Measurements from ENCODE around the gene MACROD2.

MACROD2 gene

GRCh38 chr20:14775778-14776177, 780.5 kb downstream of the MACROD2 start:
- TF ChIP-seq REST (IDR thresholded peaks at IDR 0.05; ENCODE audit: insufficient read depth in 1 of 2, low read depth in 2 of 2, low read length in 2 of 2) (no peak), FOXP2 (optimal IDR thresholded peaks at IDR 0.05; ENCODE audit: borderline replicate concordance, extremely low read depth, extremely low read length, insufficient read depth) (no peak), POLR2AphosphoS5 (IDR thresholded peaks at IDR 0.05; ENCODE audit: low read depth, low read length) (no peak), SIN3A (IDR thresholded peaks at IDR 0.05; ENCODE audit: borderline replicate concordance, insufficient read depth, low read length) (no peak), TAF1 (IDR thresholded peaks at IDR 0.05; ENCODE audit: borderline replicate concordance, insufficient read depth, low read length) (no peak)

GRCh38 chr20:14777591-14777990, 782.3 kb downstream of the MACROD2 start:
- no peak for TF ChIP-seq TAF1 (IDR thresholded peaks at IDR 0.05; ENCODE audit: borderline replicate concordance, insufficient read depth, low read length)
- TF ChIP-seq SIN3A (IDR thresholded peaks at IDR 0.05; ENCODE audit: borderline replicate concordance, insufficient read depth, low read length), result no peak
- no peak for TF ChIP-seq FOXP2 (optimal IDR thresholded peaks at IDR 0.05; ENCODE audit: borderline replicate concordance, extremely low read depth, extremely low read length, insufficient read depth)

GRCh38 chr20:14778096-14778495, 782.8 kb downstream of the MACROD2 start:
- TF ChIP-seq REST (IDR thresholded peaks at IDR 0.05; ENCODE audit: insufficient read depth in 1 of 2, low read depth in 2 of 2, low read length in 2 of 2) (no peak), FOXP2 (optimal IDR thresholded peaks at IDR 0.05; ENCODE audit: borderline replicate concordance, extremely low read depth, extremely low read length, insufficient read depth) (no peak), SIN3A (IDR thresholded peaks at IDR 0.05; ENCODE audit: borderline replicate concordance, insufficient read depth, low read length) (no peak), POLR2AphosphoS5 (IDR thresholded peaks at IDR 0.05; ENCODE audit: low read depth, low read length) (no peak), TAF1 (IDR thresholded peaks at IDR 0.05; ENCODE audit: borderline replicate concordance, insufficient read depth, low read length) (no peak)

GRCh38 chr20:14778875-14779274, 783.6 kb downstream of the MACROD2 start:
- TF ChIP-seq TAF1 (IDR thresholded peaks at IDR 0.05; ENCODE audit: borderline replicate concordance, insufficient read depth, low read length) (no peak), SIN3A (IDR thresholded peaks at IDR 0.05; ENCODE audit: borderline replicate concordance, insufficient read depth, low read length) (no peak), FOXP2 (optimal IDR thresholded peaks at IDR 0.05; ENCODE audit: borderline replicate concordance, extremely low read depth, extremely low read length, insufficient read depth) (no peak), REST (IDR thresholded peaks at IDR 0.05; ENCODE audit: insufficient read depth in 1 of 2, low read depth in 2 of 2, low read length in 2 of 2) (no peak), POLR2AphosphoS5 (IDR thresholded peaks at IDR 0.05; ENCODE audit: low read depth, low read length) (no peak)

- TF ChIP-seq TAF1 (IDR thresholded peaks at IDR 0.05; ENCODE audit: borderline replicate concordance, insufficient read depth, low read length) (no peak), POLR2AphosphoS5 (IDR thresholded peaks at IDR 0.05; ENCODE audit: low read depth, low read length) (no peak), FOXP2 (optimal IDR thresholded peaks at IDR 0.05; ENCODE audit: borderline replicate concordance, extremely low read depth, extremely low read length, insufficient read depth) (no peak), REST (IDR thresholded peaks at IDR 0.05; ENCODE audit: insufficient read depth in 1 of 2, low read depth in 2 of 2, low read length in 2 of 2) (no peak), SIN3A (IDR thresholded peaks at IDR 0.05; ENCODE audit: borderline replicate concordance, insufficient read depth, low read length) (no peak)
These were observed 785.2 kb downstream of the MACROD2 start for GRCh38 chr20:14780508-14780907.
